HCEC 1CT (cell line): ENCODE data around the gene F7.
"Not testable (repeated sequence)": the region's sequence is repeated elsewhere in the genome, so short reads cannot be mapped to it uniquely, and the experiment has no call there.

Experiments
- DNase-seq: peaks from one replicate; pipeline ENCODE4 v3.0.0-alpha.2; 2017

Gene F7

DNA sequence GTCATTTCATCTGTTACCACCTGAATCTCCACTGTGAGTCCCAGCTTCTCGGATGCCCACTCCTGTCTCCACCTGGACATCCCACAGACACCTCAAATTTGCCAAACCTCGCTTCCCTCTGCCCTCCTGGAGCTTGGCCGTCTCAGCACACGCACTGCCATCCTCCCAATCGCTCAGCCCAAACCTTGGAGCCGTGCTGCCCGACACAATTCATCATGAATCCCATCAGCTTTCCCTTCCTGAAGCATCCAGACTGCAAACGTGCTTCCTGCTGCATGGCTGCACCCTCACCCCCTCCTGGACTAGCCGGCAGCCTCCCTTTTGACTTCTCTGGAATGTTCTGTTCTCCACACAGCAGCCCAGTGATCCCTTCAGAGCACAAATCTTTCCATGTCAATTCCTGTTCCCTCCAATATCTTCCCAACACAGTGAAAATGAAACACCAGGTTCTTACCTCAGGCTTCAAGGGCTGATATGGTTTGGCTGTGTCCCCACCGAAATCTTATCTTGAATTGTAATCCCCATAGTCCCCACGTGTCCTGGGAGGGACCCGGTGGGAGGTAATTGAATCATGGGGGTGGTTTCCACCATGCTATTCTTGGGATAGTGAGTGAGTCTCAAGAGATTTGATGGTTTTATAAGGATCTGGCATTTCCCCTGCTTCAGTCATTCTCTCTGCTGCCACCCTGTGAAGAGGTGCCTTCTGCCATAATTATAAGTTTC, 51.8 kb downstream of the F7 start:
- no peak for DNase-seq

DNA sequence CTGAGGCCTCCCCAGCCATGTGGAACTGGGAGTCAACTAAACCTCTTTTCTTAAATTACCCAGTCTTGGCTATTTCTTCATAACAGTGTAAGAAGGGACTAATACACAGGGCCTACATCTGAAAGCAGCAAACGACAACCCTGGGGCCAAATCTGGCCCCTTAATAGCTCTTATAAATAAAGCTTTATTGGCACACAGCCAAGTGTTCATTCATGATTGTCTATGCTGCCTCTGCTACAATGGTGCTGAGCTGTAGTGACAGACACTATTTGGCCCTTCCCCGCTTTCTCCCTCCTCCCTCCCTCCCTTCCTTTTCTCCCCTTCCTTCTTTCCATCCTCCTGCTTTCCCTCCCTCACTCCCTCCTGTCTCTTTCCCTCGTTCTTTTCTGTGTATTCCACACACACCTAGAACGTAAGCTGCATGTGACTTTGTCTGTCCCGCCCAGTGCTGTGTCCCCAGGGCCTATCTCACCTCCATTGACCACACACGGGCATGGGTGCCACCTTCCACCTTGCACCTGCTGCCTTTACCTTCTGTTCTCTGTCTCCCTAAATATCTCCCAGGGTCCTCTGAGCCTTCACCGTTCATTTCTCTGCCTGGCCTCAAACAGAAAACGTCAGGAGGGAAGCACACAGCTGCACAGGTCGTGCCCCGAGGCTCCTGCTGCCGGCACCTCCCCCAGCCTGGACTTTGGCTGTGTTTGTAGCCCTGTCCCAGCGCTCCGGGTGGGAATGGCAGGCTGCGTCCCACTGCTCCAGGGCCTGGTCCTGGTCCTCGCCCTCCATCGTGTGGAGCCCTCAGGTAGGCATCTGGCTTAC, 52.5 kb downstream of the F7 start, which contains the start of gene PROZ:
PROZ (plus strand) TSS at position 720 of the 819 bp plus-strand sequence; CDS start at position 733, 13 bp downstream.
- DNase-seq, result no peak

DNA sequence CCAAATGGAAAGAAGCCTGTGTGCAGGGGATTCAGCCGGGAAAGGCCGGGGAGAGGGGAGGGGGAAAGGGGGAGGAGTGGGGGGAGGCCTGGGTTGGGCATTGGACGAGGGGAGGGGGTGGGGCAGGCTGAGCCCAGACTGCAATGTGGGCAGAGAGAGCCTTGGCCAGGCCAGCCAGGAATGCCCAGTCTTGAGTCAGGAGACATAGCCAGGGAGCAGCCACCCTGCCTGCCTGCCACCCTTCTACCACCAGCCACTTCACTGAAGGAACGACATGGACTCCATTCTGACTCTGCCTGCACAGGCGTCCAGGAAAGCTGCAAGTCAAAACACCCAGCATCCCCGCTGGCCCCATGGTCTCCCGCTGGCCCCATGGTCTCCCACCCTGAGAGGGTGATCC, 53.4 kb downstream of the F7 start:
- DNase-seq, result no peak

DNA sequence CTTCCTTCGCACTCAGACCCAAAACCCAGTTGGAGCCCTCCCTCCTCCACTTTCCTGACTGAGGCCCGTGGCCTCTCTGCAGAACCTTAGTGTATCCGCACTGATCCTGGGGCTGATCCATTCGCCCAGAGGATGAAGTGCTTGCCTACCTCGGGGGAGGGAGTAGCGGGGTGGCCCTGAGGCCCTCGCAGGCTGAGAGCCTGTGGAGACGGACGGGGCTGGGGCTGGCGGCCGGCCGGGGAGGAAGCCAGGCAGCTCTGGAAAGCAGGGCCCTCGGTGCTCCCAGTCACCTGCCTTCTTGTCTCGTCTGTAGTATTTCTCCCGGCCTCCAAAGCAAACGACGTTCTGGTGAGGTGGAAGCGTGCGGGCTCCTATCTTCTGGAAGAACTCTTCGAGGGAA, 54.1 kb downstream of the F7 start:
- DNase-seq, result no peak

DNA sequence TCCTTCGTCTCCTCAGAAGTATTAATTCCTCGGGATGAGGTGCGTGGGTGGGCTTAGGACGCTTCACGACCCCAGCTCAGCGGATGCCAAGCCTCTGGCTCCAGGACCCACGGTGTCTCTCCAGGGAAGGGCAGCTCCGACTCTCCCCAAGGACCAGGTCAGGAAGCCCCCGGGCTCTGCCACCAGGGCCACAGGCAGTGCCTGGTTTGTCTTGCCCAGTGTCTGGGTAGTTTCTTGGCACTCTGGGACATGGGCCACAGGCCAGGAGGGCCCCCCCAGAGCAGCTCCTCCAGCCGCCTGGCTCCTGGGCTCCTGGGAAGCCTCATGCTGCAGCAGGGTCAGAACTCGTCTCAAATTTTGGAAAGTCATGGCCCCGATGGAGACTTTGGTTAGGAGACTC, 55.4 kb downstream of the F7 start:
- no peak for DNase-seq

DNA sequence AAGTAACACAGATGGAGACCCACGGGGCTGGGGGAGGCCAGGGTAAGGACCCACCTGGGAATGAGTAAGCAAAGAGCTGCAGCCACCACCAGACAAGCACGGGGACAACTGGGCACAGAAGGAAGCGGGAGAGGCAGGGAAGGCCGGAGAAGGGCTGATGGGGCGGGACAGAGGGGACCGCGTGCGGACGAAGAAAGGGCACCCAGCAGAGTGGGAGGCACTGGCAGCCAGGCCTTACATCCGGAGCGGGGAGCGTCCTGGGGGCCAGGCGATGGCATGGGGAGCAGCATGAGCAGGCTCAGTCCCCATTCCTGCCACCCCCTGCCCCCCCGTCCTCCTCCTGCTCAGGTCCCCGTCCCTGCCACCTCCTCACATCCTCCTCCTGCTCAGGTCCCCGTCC, 55.8 kb downstream of the F7 start:
- no peak for DNase-seq

DNA sequence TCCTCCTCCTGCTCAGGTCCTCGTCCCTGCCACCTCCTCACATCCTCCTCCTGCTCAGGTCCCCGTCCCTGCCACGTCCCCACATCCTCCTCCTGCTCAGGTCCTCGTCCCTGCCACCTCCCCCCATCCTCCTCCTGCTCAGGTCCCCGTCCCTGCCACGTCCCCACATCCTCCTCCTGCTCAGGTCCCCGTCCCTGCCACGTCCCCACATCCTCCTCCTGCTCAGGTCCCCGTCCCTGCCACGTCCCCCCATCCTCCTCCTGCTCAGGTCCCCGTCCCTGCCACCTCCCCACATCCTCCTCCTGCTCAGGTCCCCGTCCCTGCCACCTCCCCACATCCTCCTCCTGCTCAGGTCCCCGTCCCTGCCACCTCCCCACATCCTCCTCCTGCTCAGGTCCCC, 56.4 kb downstream of the F7 start:
- DNase-seq, result not testable (repeated sequence)

DNA sequence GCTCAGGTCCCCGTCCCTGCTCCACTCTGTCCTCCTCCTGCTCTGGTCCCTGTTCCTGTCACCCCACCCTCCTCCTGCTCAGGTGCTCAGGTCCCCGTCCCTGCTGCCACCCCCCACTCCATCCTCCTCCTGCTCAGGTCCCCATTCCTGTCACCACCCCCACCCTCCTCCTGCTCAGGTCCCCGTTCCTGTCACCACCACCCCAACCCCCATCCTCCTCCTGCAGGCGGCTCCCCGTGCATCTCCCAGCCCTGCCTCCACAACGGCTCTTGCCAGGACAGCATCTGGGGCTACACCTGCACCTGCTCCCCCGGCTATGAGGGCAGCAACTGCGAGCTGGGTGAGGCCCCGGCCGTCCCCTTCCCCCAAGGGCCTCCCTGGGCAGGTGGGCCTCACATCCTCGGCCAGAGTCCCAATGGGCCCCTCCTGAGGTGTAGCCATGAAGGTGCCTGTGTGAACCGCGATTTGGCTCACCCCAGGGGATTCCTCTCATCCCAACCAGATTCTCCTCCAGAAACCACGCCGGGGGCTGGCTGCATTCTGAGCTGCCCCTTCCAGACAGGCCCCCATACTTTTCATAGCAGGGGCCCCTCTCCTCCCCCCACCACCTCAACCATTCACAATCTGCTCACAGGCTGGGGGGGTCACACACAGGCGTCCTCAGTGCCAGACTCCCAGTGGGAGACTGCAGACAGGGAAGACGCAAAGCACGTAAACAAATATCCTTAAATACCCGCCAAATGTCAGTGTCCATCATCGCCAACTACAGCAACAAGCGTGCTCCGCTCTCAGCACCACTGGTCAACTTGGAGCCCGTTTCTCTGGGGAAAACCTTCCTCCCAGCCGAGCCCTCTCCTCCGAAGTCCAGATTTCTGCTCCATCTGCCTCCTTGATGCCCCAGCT, 57.4 kb downstream of the F7 start:
- no peak for DNase-seq

DNA sequence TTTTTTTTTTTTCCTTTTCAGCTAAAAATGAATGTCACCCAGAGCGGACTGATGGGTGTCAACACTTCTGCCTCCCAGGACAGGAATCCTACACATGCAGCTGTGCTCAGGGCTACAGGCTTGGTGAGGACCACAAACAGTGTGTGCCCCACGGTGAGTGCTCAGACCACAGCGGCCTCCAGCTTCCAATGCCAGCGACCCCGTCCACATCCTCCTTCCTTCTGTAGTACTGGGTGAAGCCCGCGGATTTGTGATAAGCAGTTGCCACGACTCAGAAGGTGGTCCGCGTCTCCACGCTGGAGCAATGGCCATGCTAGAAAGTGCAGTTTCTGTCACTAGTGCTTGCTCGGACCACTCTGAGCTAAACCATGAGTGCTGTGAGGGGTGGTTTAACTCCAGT, 58.9 kb downstream of the F7 start:
- no peak for DNase-seq

DNA sequence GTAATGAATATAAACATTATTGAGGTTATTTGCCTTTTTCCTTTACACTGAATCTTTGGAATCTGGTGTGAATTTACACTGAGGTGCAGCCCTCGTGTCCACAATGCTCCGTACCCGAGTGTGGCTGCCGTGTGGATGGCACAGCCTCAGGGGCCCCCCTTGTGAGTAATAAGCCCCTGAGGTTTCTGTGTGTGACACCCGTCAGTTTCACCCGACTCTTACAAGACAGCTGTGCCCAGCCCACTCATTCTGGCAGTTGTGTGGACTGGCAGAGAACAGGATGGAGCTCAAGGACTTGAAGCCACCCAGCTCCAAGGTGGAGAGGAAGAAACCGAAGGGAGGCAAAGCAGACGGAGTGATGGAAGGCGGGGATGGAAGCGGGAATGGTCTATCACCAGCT, 60.7 kb downstream of the F7 start:
- DNase-seq, result no peak

DNA sequence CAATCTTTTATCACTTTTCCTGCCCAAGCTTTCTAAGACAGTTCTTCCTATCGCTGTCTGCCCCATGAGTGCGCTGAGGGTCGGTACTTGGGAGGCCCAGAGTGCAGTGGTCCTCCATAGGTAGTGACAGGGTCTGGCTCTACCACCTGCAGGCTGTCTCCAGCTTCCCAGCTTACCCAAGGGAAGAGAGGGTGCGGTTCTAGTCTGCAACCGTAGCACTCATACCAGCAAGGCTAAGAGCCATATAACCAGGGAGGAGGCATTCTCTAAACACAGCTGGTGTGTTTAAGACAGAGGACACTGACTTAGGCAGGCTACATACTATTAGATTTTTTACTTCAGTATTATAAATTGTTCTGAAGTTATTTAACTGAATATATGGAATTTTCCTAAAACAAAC, 61.1 kb downstream of the F7 start:
- DNase-seq, result no peak

DNA sequence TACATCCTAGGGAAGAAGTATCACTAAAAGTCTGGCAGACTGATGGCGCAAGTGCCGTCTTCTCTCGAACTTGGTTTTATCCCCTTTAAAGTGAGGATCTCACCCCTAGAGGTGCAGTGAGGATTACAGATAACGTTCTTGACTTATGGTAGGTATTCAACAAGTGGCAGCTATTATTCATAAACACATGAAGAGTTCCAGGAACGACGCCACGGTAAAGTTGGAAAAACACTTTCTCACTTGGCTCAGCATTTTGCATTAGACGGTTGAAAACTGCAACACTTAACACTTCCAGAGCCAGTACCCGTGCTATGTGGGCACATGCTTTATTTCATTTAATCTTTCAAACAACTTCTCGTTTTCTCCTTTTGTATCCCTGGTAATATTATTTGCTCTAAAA, 61.6 kb downstream of the F7 start:
- no peak for DNase-seq

DNA sequence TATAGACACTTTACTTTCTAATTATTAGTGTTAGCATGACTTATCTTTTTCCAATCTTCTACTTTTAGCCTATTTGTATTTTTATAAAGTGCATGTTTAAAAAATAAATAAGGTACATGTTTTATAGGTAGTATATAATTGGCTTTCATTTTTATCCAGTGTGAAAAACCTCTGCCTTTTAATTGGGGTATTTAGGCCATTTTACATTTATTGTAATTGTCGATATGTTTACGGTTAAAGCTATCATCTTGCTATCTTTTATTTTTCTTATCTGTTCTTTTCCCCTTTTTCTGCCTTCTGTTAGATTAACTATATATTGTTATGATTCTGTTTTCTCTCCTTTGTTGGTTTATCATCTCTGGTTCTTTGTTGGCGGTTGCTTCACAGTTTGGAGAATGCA, 62.0 kb downstream of the F7 start:
- DNase-seq, result no peak

DNA sequence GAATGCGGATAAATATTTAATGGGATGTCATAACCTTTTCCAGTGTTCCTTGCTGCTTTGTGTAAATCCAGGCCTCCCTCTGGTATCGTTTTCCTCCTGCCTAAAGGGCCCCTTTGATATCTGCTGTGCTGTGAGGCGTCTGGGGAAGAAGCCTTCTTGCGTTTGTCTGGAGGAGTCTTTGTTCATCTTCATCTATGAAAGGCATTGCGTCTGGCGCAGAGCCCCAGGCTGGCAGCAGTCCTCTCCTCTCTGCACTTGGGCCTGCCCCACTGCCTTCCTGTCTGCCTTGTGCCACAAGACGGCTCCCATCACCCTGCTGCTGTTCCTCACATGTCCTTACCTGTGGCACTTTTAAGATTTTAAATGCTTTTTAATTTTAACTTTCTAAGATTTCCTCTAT, 62.6 kb downstream of the F7 start:
- DNase-seq, result no peak

DNA sequence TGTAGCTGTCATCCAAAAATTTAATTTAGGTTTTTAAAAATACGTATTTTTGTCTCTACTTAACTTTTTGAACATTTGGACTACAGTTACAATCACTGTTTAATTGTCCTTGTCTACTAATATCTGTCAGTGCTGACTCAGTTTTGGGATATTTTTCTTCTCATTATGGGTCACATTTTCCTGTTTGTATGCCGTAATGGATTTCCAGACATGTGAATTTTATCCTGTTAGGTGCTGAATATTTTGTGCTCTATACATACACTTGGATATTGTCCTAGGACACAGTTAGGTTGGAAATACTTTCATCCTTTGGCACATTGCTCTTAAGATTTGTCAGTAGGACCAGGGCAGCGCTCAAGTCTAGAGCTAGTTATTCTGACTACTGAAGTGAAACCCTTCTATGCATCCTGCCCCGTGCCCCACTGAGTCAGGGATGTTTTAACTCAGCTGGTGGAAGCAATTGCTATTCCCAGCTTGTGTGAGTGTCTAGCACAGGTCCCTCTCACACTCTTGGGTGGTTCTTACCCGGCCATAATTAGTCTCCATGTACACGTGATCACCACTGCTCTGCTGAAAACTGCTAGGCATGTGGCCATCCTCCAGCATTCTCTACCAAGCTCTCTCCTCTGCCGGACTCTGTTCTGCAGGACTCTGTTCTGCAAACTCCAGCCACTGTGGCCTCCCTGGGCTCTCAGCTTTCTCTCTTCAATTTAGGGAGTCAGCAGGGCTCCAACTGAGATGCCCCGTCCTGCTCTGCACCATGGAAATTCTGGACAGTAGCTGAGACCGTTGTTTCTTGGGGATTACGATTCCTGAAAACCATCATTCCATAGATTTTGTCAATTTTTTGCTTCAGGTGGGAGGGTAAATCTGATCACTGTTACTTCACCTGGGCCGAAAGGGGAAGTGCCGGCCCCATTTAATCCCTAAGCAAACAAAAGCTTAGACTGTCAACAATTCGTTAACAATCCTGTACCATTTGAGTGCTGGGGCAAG, 64.0 kb downstream of the F7 start:
- DNase-seq, result no peak
